Activated B cell treated with CpG ODN at 0.5 μM for 24 hours (primary cell): Measurements from ENCODE around the gene PIM3. TPM values are rescaled to one million over a fixed set of nuclear protein-coding genes. Genes with fewer than 3 reads are reported as not detected.
A peak's percentile ranks its signal among the peaks of the same experiment; 100 is the strongest.

ENCODE experiments used
- ATAC-seq: fragments of 200-7000 bp; cut with Tn5 transposase; one replicate; pipeline ENCODE4 v1.10.0; 2021; ENCODE audit warnings: low read depth, mild to moderate bottlenecking, moderate library complexity
- CTCF ChIA-PET: fragments of 350-600 bp; sonication (Branson Sonifier 250); formaldehyde crosslinking; loops from one replicate; lab custom pipeline; 2021; ENCODE audit warnings: antibody characterized with exemption; lab: Charles Lee
- POLR2A ChIA-PET: fragments of 350-600 bp; sonication (Branson Sonifier 250); formaldehyde crosslinking; loops from one replicate; lab custom pipeline; 2021; ENCODE audit warnings: antibody characterized with exemption; lab: Charles Lee
- DNase-seq: peaks from one replicate; pipeline ENCODE4 v3.0.0; 2022
- H3K27ac Mint-ChIP-seq: one replicate; pipeline ENCODE4 v1.8.0; 2020; ENCODE audit warnings: mixed read lengths
- H3K27me3 Mint-ChIP-seq: one replicate; pipeline ENCODE4 v1.8.0; 2021; ENCODE audit warnings: mixed read lengths
- H3K36me3 Mint-ChIP-seq: one replicate; pipeline ENCODE4 v1.8.0; 2021; ENCODE audit warnings: low read depth, mixed read lengths
- H3K4me1 Mint-ChIP-seq: one replicate; pipeline ENCODE4 v1.8.0; 2021; ENCODE audit warnings: mixed read lengths
- H3K4me3 Mint-ChIP-seq: one replicate; pipeline ENCODE4 v1.8.0; 2020; ENCODE audit warnings: mild to moderate bottlenecking, mixed read lengths
- H3K9me3 Mint-ChIP-seq: one replicate; pipeline ENCODE4 v1.8.0; 2020; ENCODE audit warnings: mixed read lengths
- intact Hi-C: fragments of 100-400 bp; cut with micrococcal nuclease; formaldehyde crosslinking; loops from one replicate; pipeline ENCODE4 v1.15.1; 2024
- total RNA-seq: library from RNA; stranded (reverse); gene quantifications from 2 replicates; pipeline ENCODE4 v1.2.3, GENCODE V29; 2022
- TF ChIP-seq, protein P1 (sequence below): fragments of 200-600 bp; IDR thresholded peaks from one replicate; pipeline ENCODE4 v1.8.0; 2022; ENCODE audit warnings: antibody characterized with exemption, mild to moderate bottlenecking

Gene PIM3
- total RNA-seq, 1 donor from 2014 or later: 91.7 TPM

DNA sequence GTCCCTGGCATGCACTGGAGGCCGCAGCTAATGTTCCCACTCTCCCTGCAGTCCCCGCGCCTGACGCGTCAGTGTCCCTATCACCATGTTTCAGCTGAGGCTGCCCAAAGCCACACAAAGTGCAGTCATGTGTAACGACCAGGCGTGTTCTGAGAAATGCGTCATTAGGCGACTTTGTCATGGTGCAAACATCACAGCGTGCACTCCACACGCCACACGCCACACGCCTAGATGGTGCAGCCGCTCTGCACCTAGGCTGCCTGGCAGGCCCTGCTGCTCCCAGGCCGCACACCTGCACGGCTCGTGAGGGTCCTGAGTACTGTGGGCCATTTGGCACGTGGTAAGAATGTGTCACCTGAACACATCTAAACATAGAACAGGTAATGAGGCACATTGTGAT, 39.7 kb upstream of the PIM3 start:
- ATAC-seq (no peak), DNase-seq (no peak)
- no peak overlapping the region for H3K27ac Mint-ChIP-seq
- CTCF ChIA-PET: interaction anchor here (1.4 kb wide), 1 partner anchor 11 kb away, joined by 4 read pairs; no protein-coding TSS in a partner anchor
- TF ChIP-seq, protein P1, sequence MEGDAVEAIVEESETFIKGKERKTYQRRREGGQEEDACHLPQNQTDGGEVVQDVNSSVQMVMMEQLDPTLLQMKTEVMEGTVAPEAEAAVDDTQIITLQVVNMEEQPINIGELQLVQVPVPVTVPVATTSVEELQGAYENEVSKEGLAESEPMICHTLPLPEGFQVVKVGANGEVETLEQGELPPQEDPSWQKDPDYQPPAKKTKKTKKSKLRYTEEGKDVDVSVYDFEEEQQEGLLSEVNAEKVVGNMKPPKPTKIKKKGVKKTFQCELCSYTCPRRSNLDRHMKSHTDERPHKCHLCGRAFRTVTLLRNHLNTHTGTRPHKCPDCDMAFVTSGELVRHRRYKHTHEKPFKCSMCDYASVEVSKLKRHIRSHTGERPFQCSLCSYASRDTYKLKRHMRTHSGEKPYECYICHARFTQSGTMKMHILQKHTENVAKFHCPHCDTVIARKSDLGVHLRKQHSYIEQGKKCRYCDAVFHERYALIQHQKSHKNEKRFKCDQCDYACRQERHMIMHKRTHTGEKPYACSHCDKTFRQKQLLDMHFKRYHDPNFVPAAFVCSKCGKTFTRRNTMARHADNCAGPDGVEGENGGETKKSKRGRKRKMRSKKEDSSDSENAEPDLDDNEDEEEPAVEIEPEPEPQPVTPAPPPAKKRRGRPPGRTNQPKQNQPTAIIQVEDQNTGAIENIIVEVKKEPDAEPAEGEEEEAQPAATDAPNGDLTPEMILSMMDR: no peak
- POLR2A ChIA-PET: interaction anchor here (0.6 to 1.0 kb wide), 2 partner anchors 10 to 37 kb away, joined by 3 read pairs; no protein-coding TSS in a partner anchor
- H3K4me1 Mint-ChIP-seq: peaks cover 60% of the 10 kb centered on the region
- no peak overlapping the region for H3K4me3 Mint-ChIP-seq
- no peaks in the 10 kb centered on the region for H3K27me3 Mint-ChIP-seq
- peaks cover 24% of the 10 kb centered on the region for H3K36me3 Mint-ChIP-seq
- no peaks in the 10 kb centered on the region for H3K9me3 Mint-ChIP-seq
- intact Hi-C loops: loop anchor here (10.0 kb wide), 1 partner anchor 266 kb away; no protein-coding TSS in a partner anchor

DNA sequence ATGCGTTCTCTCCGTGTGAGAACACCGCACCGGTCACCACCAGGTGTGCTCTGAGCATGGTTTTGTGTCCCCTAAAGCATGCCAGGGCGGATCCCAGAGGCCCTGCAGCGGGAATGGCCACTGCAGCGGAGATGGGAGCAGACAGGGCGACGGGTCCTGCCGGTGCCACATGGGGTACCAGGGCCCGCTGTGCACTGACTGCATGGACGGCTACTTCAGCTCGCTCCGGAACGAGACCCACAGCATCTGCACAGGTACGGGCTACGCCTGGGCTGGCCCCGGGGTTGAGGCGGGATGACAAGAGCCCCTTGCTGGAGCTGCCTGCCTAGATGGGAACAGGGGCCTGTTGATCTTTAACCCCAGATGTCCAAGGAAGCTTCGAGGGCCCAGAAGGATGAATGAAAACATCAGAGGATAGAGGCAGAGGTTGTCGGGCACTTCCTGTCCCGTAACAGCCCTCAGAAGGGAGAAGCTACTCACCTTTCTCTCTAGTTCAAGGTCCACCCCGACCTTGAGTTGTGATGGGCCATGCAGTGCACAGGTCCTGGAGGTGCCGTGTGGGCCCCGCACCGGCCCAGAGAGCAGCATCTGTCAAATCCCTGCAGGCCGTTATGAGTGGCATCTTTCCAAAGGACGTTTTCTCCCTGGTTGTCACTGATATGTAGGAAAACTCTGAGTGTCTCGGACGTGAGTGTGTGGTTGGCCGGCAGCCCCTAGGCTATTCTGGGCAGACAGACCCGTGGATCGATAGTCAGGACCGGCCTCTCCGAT, 38.9 kb upstream of the PIM3 start:
- Mint-ChIP-seq H3K36me3 (peaks cover 24% of the 10 kb centered on the region), H3K27me3 (no peaks in the 10 kb centered on the region), H3K9me3 (no peaks in the 10 kb centered on the region), H3K4me3 (no peak overlapping the region), H3K27ac (no peak overlapping the region), H3K4me1 (peaks cover 61% of the 10 kb centered on the region)
- CTCF ChIA-PET: interaction anchor here (1.9 kb wide), 1 partner anchor 109 kb away, joined by 4 read pairs; no protein-coding TSS in a partner anchor
- POLR2A ChIA-PET: no interaction called here
- TF ChIP-seq, protein P1: no peak
- DNase-seq: no peak
- intact Hi-C loops: loop anchor here (10.0 kb wide), 1 partner anchor 267 kb away; no protein-coding TSS in a partner anchor
- no peak for ATAC-seq

DNA sequence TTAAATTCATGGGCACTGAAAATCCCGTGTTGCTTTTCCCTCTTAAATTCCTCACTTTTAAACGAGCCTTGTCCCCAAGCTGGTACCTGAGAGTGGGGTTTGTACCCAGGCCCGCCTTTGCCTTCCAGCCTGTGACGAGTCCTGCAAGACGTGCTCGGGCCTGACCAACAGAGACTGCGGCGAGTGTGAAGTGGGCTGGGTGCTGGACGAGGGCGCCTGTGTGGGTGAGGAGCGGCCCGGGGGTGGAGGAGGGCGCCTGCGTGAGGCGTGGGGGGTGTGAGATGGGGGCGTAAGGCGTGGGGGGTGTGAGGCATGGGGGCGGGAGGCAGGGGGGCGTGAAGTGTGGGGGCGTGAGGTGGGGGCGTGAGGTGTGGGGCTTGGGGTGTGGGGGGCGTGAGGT, 38.1 kb upstream of the PIM3 start:
- DNase-seq (no peak), ATAC-seq (no peak)
- CTCF ChIA-PET: interaction anchor here (1.9 kb wide), 1 partner anchor 108 kb away, joined by 4 read pairs; no protein-coding TSS in a partner anchor
- Mint-ChIP-seq H3K27ac (no peak overlapping the region), H3K27me3 (no peaks in the 10 kb centered on the region), H3K4me1 (peaks cover 61% of the 10 kb centered on the region), H3K4me3 (no peak overlapping the region), H3K36me3 (peaks cover 29% of the 10 kb centered on the region), H3K9me3 (no peaks in the 10 kb centered on the region)
- TF ChIP-seq, protein P1: no peak
- POLR2A ChIA-PET: no interaction called here
- intact Hi-C loops: loop anchor here (10.0 kb wide), 1 partner anchor 268 kb away; no protein-coding TSS in a partner anchor

DNA sequence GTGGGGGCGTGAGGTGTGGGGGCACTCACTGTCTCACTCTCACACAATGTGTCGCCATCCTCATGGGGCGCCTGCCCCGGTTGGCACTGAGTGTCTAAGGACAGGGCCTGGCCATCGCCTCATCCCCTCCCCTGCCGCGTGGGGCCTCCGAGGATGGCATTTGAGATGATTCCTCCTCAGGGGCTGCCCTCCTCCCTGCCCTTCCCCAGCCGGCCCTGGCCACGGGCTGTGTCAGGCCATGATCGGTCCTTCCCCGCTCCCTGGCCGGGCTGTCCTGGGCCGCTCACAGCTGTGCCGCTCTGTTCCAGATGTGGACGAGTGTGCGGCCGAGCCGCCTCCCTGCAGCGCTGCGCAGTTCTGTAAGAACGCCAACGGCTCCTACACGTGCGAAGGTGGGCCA, 37.6 kb upstream of the PIM3 start:
- DNase-seq: no peak
- Mint-ChIP-seq H3K4me3 (no peak overlapping the region), H3K36me3 (peaks cover 29% of the 10 kb centered on the region), H3K9me3 (no peaks in the 10 kb centered on the region), H3K4me1 (peaks cover 60% of the 10 kb centered on the region), H3K27ac (no peak overlapping the region), H3K27me3 (no peaks in the 10 kb centered on the region)
- no peak for ATAC-seq
- ChIA-PET POLR2A (interaction anchor here (1.0 to 5.0 kb wide), 6 partner anchors 12 to 268 kb away, joined by 3 to 87 read pairs (median 4); partner anchors contain the start of gene PIM3), CTCF (interaction anchor here (1.0 to 1.9 kb wide), 2 partner anchors 107 to 155 kb away, joined by 3 to 4 read pairs; no protein-coding TSS in a partner anchor)
- intact Hi-C loops: loop anchor here (10.0 kb wide), 1 partner anchor 268 kb away; no protein-coding TSS in a partner anchor
- TF ChIP-seq, protein P1: no peak

DNA sequence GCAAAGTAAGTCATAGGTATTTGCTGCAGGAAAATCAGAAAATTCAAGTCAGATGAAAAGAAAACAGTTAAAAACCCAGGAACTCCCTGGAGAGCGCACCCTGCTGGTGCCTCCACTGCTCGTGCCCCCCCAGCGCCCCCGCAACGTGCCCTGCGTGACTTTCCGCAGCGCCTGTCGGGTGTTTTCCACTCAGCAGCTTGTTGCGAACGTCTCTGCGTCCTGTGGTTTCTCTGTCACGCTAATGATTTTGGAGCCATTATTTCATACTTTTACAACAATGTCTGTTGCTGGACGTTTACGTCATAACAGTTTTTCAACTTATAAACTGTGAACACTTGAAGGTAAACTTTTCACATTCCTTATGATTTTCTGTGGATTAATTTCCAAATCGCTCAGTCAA, 37.1 kb upstream of the PIM3 start:
- Mint-ChIP-seq H3K9me3 (no peaks in the 10 kb centered on the region), H3K4me1 (peaks cover 60% of the 10 kb centered on the region), H3K27ac (peak overlapping the region; percentile 98), H3K36me3 (peaks cover 29% of the 10 kb centered on the region), H3K4me3 (peak overlapping the region; percentile 52), H3K27me3 (no peaks in the 10 kb centered on the region)
- TF ChIP-seq, protein P1: no peak
- peak; percentile 54 for DNase-seq
- intact Hi-C loops: loop anchor here (10.0 kb wide), 1 partner anchor 269 kb away; no protein-coding TSS in a partner anchor
- CTCF ChIA-PET: interaction anchor here (1.0 kb wide), 1 partner anchor 156 kb away, joined by 3 read pairs; no protein-coding TSS in a partner anchor
- ATAC-seq: peak; percentile 10
- POLR2A ChIA-PET: interaction anchor here (0.6 to 5.0 kb wide), 7 partner anchors 12 to 268 kb away, joined by 3 to 87 read pairs (median 3); partner anchors contain the start of gene PIM3
